ENCODE data around the gene POLA1. TPM values are rescaled to one million over a fixed set of nuclear protein-coding genes. Genes with fewer than 3 reads are reported as not detected.

Gene POLA1
- total and polyA plus RNA-seq, 2 donors (not counting 1 experiment from before 2014, with no cell fraction given), result 3.0 to 16.3 TPM

GRCh38 chrX:25011589-25012432 is 318.1 kb downstream of the POLA1 start:
- 4% methylated on average over 10 of the region's 32 CpGs for WGBS (ENCODE audit: insufficient coverage)
- ChIA-PET CTCF (interaction anchor here (1.4 kb wide), 1 partner anchor 9 kb away, joined by 3 read pairs; no protein-coding TSS in a partner anchor), POLR2A (no interaction called here)
- Mint-ChIP-seq H3K4me1 (peaks cover 9% of the 10 kb centered on the region), H3K27ac (no peak overlapping the region), H3K27me3 (peaks cover 22% of the 10 kb centered on the region), H3K4me3 (peak overlapping the region; percentile 83), H3K9me3 (ENCODE audit: insufficient read depth) (no peaks in the 10 kb centered on the region)
- Histone ChIP-seq H3K4me1 (ENCODE audit: control insufficient read depth in 2 of 2, insufficient read depth in 2 of 2, low read length in 2 of 2) (peaks cover 27% of the 10 kb centered on the region in 2 donors), H3K79me2 (ENCODE audit: control insufficient read depth, insufficient read depth, low read length) (no peaks in the 10 kb centered on the region), H3K4me2 (replicated peaks; ENCODE audit: low read depth, low read length, poor library complexity, severe bottlenecking) (peak overlapping the region; percentile 68), H3K4me3 (ENCODE audit: control extremely low read depth in 1 of 5, extremely low read depth in 1 of 5, insufficient read depth in 1 of 5, low read depth in 2 of 5, low read length in 4 of 5) (no peak overlapping the region), H3K27ac (ENCODE audit: low read length in 2 of 2) (no peak overlapping the region), H3K9ac (ENCODE audit: low read length) (no peak overlapping the region), H2AFZ (ENCODE audit: insufficient read depth, low read depth, low read length, poor library complexity, severe bottlenecking) (no peak overlapping the region), H4K20me1 (ENCODE audit: control insufficient read depth, insufficient read depth, low read length, poor library complexity, severe bottlenecking) (no peaks in the 10 kb centered on the region), H3K27me3 (replicated peaks in 1 of 4; ENCODE audit: control extremely low read depth in 1 of 4, control insufficient read depth in 3 of 4, insufficient read depth in 4 of 4, low read length in 3 of 4) (peaks cover 0 to 65% (median 31%) of the 10 kb centered on the region in 4 experiments), H3K36me3 (replicated peaks in 1 of 2; ENCODE audit: control extremely low read depth in 1 of 2, control insufficient read depth in 1 of 2, extremely low read depth in 1 of 2, insufficient read depth in 2 of 2, low read length in 1 of 2) (no peaks in the 10 kb centered on the region), H3K9me3 (ENCODE audit: control extremely low read depth in 1 of 3, control insufficient read depth in 2 of 3, insufficient read depth in 1 of 3, low read length in 2 of 3) (peaks cover 0 to 25% (median 0%) of the 10 kb centered on the region in 3 donors)
- no peak for TF ChIP-seq EZH2 (IDR thresholded peaks at IDR 0.05; ENCODE audit: borderline replicate concordance, insufficient read depth, low read depth, low read length, poor library complexity, severe bottlenecking)
- TF ChIP-seq CTCF (IDR thresholded peaks at IDR 0.05), result no peak
- DNase-seq (no peak), ATAC-seq (ENCODE audit: low read depth) (no peak)
- intact Hi-C loops (cut with micrococcal nuclease), result no loop called here

- Histone ChIP-seq H3K79me2 (ENCODE audit: control insufficient read depth, insufficient read depth, low read length) (no peaks in the 10 kb centered on the region), H4K20me1 (ENCODE audit: control insufficient read depth, insufficient read depth, low read length, poor library complexity, severe bottlenecking) (no peaks in the 10 kb centered on the region), H3K4me1 (ENCODE audit: control insufficient read depth in 2 of 2, insufficient read depth in 2 of 2, low read length in 2 of 2) (peaks cover 27 to 30% of the 10 kb centered on the region in 2 donors), H3K4me3 (ENCODE audit: control extremely low read depth in 1 of 5, extremely low read depth in 1 of 5, insufficient read depth in 1 of 5, low read depth in 2 of 5, low read length in 4 of 5) (no peak overlapping the region), H3K9ac (ENCODE audit: low read length) (no peak overlapping the region), H3K27ac (ENCODE audit: low read length in 2 of 2) (no peak overlapping the region), H3K4me2 (replicated peaks; ENCODE audit: low read depth, low read length, poor library complexity, severe bottlenecking) (peak overlapping the region; percentile 68), H3K27me3 (replicated peaks in 1 of 4; ENCODE audit: control extremely low read depth in 1 of 4, control insufficient read depth in 3 of 4, insufficient read depth in 4 of 4, low read length in 3 of 4) (peaks cover 0 to 68% (median 35%) of the 10 kb centered on the region in 4 experiments), H3K9me3 (ENCODE audit: control extremely low read depth in 1 of 3, control insufficient read depth in 2 of 3, insufficient read depth in 1 of 3, low read length in 2 of 3) (peaks cover 0 to 28% (median 0%) of the 10 kb centered on the region in 3 donors), H2AFZ (ENCODE audit: insufficient read depth, low read depth, low read length, poor library complexity, severe bottlenecking) (no peak overlapping the region), H3K36me3 (replicated peaks in 1 of 2; ENCODE audit: control extremely low read depth in 1 of 2, control insufficient read depth in 1 of 2, extremely low read depth in 1 of 2, insufficient read depth in 2 of 2, low read length in 1 of 2) (no peaks in the 10 kb centered on the region)
- ChIA-PET POLR2A (no interaction called here), CTCF (no interaction called here)
- TF ChIP-seq CTCF (IDR thresholded peaks at IDR 0.05) (no peak), EZH2 (IDR thresholded peaks at IDR 0.05; ENCODE audit: borderline replicate concordance, insufficient read depth, low read depth, low read length, poor library complexity, severe bottlenecking) (no peak)
- Mint-ChIP-seq H3K9me3 (ENCODE audit: insufficient read depth) (no peaks in the 10 kb centered on the region), H3K4me1 (peaks cover 11% of the 10 kb centered on the region), H3K27ac (no peak overlapping the region), H3K27me3 (peaks cover 27% of the 10 kb centered on the region), H3K4me3 (peak overlapping the region; percentile 83)
- DNase-seq, result no peak
- intact Hi-C loops (cut with micrococcal nuclease), result no loop called here
- 0% methylated on average over 3 of the region's 19 CpGs for WGBS (ENCODE audit: insufficient coverage)
- no peak for ATAC-seq (ENCODE audit: low read depth)
Measured at GRCh38 chrX:25012433-25012735, 318.7 kb downstream of the POLA1 start.

Data from B cell (primary cell).